ENCODE results near the gene PLP1. TPM values are rescaled to one million over a fixed set of nuclear protein-coding genes. Genes with fewer than 3 reads are reported as not detected.

The PLP1 gene
- polyA plus RNA-seq, 1 donor = 54.6 TPM

- no peak for DNase-seq (ENCODE audit: low read depth)
These were observed 49.2 kb downstream of the PLP1 start for GRCh38 chrX:103825881-103826280.

DNA sequence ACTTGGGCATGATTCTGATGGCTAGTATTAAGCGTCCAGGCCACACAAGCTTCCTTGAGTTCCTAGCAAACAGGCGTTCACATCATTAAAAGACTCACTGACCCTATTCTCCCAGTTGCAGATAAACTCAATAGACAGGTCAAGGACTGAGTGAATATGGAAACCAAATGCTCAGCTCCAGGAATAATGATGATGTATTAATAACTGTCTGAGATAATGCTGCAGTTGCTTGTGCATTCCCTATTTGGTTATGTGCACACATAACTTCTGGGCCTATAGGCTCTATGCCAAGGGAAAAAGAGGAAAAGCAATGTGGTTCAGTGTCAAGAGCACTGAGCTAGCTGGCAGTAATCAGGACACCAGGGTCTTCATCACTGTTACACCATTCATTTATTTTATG lies 51.9 kb downstream of the PLP1 start:
- DNase-seq (ENCODE audit: low read depth) = no peak

DNA sequence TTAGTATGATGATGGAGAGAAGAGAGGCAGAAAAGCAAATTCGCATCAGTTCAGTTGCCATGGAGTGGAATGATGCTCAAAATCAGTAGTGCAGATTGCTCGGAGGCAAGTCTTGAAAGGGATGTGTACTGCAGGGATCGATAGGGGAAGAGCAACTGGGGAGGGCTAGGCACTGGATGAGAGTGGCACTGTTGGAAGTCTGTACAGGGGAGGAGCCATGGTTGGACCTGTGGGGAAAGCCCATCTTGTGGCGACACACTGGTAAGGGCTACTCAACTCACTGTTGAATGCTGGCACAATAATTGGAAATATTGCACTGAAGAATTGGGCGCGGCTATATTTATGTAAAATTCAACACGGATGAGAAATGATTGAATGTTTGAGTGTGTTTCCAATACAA lies 54.2 kb downstream of the PLP1 start:
- DNase-seq (ENCODE audit: low read depth) = no peak

GRCh38 chrX:103831342-103831802 lies 54.7 kb downstream of the PLP1 start:
- DNase-seq (ENCODE audit: low read depth) = no peak

GRCh38 chrX:103831803-103832544 lies 55.3 kb downstream of the PLP1 start, which contains the start of gene RAB9B:
TSS of gene RAB9B (minus strand) at chrX:103832257. CDS start at chrX:103825784, 6,473 bp downstream.
- DNase-seq (ENCODE audit: low read depth) = no peak

GRCh38 chrX:103839404-103839803 lies 62.8 kb downstream of the PLP1 start:
- DNase-seq (ENCODE audit: low read depth) = no peak

Other genes starting within 250 kb of the PLP1 start
- 78.0 TPM for gene TCEAL4, start 191.3 kb upstream of the PLP1 start, polyA plus RNA-seq (ENCODE audit: insufficient read length)
- gene TCEAL3, start 168.9 kb upstream of the PLP1 start, polyA plus RNA-seq (ENCODE audit: insufficient read length) = 9.4 TPM
- 69.1 TPM for gene TCEAL1, start 147.9 kb upstream of the PLP1 start, polyA plus RNA-seq (ENCODE audit: insufficient read length)
- 249 TPM for gene MORF4L2, start 90.1 kb upstream of the PLP1 start, polyA plus RNA-seq (ENCODE audit: insufficient read length)
- 0.99 TPM for gene TMEM31, start 65.9 kb upstream of the PLP1 start, polyA plus RNA-seq (ENCODE audit: insufficient read length)
- gene RAB9B, start 55.4 kb downstream of the PLP1 start, polyA plus RNA-seq (ENCODE audit: insufficient read length) = 35.1 TPM
- gene TMSB15B, start 185.8 kb downstream of the PLP1 start, polyA plus RNA-seq (ENCODE audit: insufficient read length) = 8.9 TPM
- not detected for gene H2BW1, start 236.9 kb downstream of the PLP1 start, polyA plus RNA-seq (ENCODE audit: insufficient read length)

Measured in forelimb muscle (tissue), 1 donor.